Activated CD8-positive, alpha-beta memory T cell treated with anti-CD3 and anti-CD28 coated beads for 4 hours (primary cell): ENCODE data around the gene ATP10D.

Experiments used
- DNase-seq, 2 donors: peaks; one replicate each; pipeline ENCODE4 v3.0.0-alpha.2; 2020; ENCODE audit warnings: low read depth in 2 of 2

ATP10D gene

GRCh38 chr4:47485047-47485692 lies at the start of gene ATP10D:
ATP10D (plus strand) TSS chr4:47485275; CDS start chr4:47512541, 27,266 bp downstream.
- peak; percentile 53 to 57 for DNase-seq

- no peak for DNase-seq
Observed at GRCh38 chr4:47442980-47443379, 42.1 kb upstream of the ATP10D start.

GRCh38 chr4:47444031-47444430 lies 41.0 kb upstream of the ATP10D start:
- no peak for DNase-seq

- DNase-seq, result no peak
Observed at GRCh38 chr4:47451657-47452056, 33.4 kb upstream of the ATP10D start.

GRCh38 chr4:47462799-47463234 lies 22.3 kb upstream of the ATP10D start:
- DNase-seq, result no peak

GRCh38 chr4:47463235-47463956 lies 21.7 kb upstream of the ATP10D start, which contains the start of gene COMMD8:
COMMD8 (minus strand) TSS chr4:47463702; CDS start chr4:47463651, 51 bp downstream.
- peak; percentile 94 to 95 for DNase-seq

GRCh38 chr4:47465004-47465403 lies 20.1 kb upstream of the ATP10D start:
- DNase-seq, result no peak

- DNase-seq, result no peak
Observed at GRCh38 chr4:47466056-47466785, 18.9 kb upstream of the ATP10D start.

GRCh38 chr4:47468706-47469365 lies 16.2 kb upstream of the ATP10D start:
- DNase-seq, result no peak

GRCh38 chr4:47469951-47470350 lies 15.1 kb upstream of the ATP10D start:
- DNase-seq, result no peak

GRCh38 chr4:47471064-47471463 lies 14.0 kb upstream of the ATP10D start:
- DNase-seq, result no peak

- DNase-seq, result no peak
Observed at GRCh38 chr4:47471591-47471990, 13.5 kb upstream of the ATP10D start.

- DNase-seq, result no peak
Observed at GRCh38 chr4:47473141-47473750, 11.8 kb upstream of the ATP10D start.

GRCh38 chr4:47474799-47475198 lies 10.3 kb upstream of the ATP10D start:
- no peak for DNase-seq

- DNase-seq, result no peak
Observed at GRCh38 chr4:47475411-47475810, 9.7 kb upstream of the ATP10D start.

- DNase-seq, result no peak
Observed at GRCh38 chr4:47478804-47479203, 6.3 kb upstream of the ATP10D start.

- DNase-seq, result no peak
Observed at GRCh38 chr4:47482326-47482725, 2.7 kb upstream of the ATP10D start.

- no peak for DNase-seq
Observed at GRCh38 chr4:47483745-47484144, 1.3 kb upstream of the ATP10D start.

GRCh38 chr4:47484168-47484567 lies 907 bp upstream of the ATP10D start:
- no peak for DNase-seq

- no peak for DNase-seq
Observed at GRCh38 chr4:47485768-47486167, 693 bp downstream of the ATP10D start.

GRCh38 chr4:47486231-47486673 lies 1.2 kb downstream of the ATP10D start:
- DNase-seq, result no peak
